Endothelial cell of umbilical vein (primary cell): ENCODE measurements around the gene VIL1. TPM values are rescaled to one million over a fixed set of nuclear protein-coding genes. Genes with fewer than 3 reads are reported as not detected.

Source experiments
- BruUV-seq: library from RNA; stranded (reverse); fragments of 400-500 nt; replicated peaks from 2 replicates; lab custom pipeline; 2021; lab: Mats Ljungman, UMichigan
- CTCF ChIA-PET: fragments of 300-600, 350-600 bp; sonication (Branson Sonifier 250); formaldehyde crosslinking; loops from one replicate; lab custom pipeline; 2021; ENCODE audit warnings: antibody characterized with exemption, inconsistent platforms; lab: Charles Lee
- POLR2A ChIA-PET: fragments of 300-600, 350-600 bp; sonication (Branson Sonifier 250); formaldehyde crosslinking; loops from one replicate; lab custom pipeline; 2021; ENCODE audit warnings: antibody characterized with exemption, inconsistent platforms; lab: Charles Lee
- DNase-seq: peaks from one replicate; pipeline ENCODE4 v3.0.0-alpha.2; 2011; ENCODE audit warnings: low read depth, low spot score
- FAIRE-seq: peaks from 2 replicates; lab custom pipeline; 2011; peaks lifted over from hg19 to GRCh38; lab: Jason Lieb, UNC
- H2AFZ ChIP-seq: 2 replicates; pipeline ENCODE4 v1.6.0; 2012; ENCODE audit warnings: low read depth, low read length, control low read depth, inconsistent platforms
- H3K27ac ChIP-seq: 2 replicates; pipeline ENCODE4 v1.5.1; 2011; ENCODE audit warnings: low read depth, mild to moderate bottlenecking, control low read depth, low read length, moderate library complexity; ENCODE audit not compliant: insufficient read depth
- H3K27me3 ChIP-seq, 2 experiments: 2 replicates each; pipeline versions ENCODE4 v1.6.0 to v1.6.1; 2011; ENCODE audit warnings: low read length in 2 of 2, mixed read lengths in 1 of 2; ENCODE audit not compliant: control insufficient read depth in 2 of 2, insufficient read depth in 2 of 2
- H3K36me3 ChIP-seq, 2 experiments: 2 replicates in 1 of 2; 3 replicates in 1 of 2; pipeline ENCODE4 v1.5.1; 2011; ENCODE audit warnings: low read length in 2 of 2, mild to moderate bottlenecking in 1 of 2, moderate library complexity in 1 of 2; ENCODE audit not compliant: control insufficient read depth in 2 of 2, insufficient read depth in 2 of 2; ENCODE audit errors: extremely low read depth in 1 of 2
- H3K4me1 ChIP-seq: 3 replicates; pipeline ENCODE4 v1.5.1; 2011; ENCODE audit warnings: mild to moderate bottlenecking, low read length; ENCODE audit not compliant: control insufficient read depth, insufficient read depth; ENCODE audit errors: extremely low read depth
- H3K4me2 ChIP-seq: 2 replicates; pipeline ENCODE4 v1.6.1; 2011; ENCODE audit warnings: low read length, control low read depth, mixed read lengths; ENCODE audit not compliant: insufficient read depth
- H3K4me3 ChIP-seq, 3 experiments: fragments of 200-600 bp in 1 of 3; sonication (generic), shearing (Covaris generic) in 1 of 3; replicated peaks in 1 of 3; 2 replicates each; pipeline ENCODE4 v1.5.1; 2011 to 2016; ENCODE audit warnings: control low read depth in 3 of 3, low read length in 3 of 3, mild to moderate bottlenecking in 2 of 3, inconsistent platforms in 1 of 3, low read depth in 1 of 3, moderate library complexity in 1 of 3; ENCODE audit not compliant: insufficient read depth in 1 of 3
- H3K79me2 ChIP-seq: 2 replicates; pipeline ENCODE4 v1.6.0; 2012; ENCODE audit warnings: low read length, inconsistent platforms; ENCODE audit not compliant: control insufficient read depth, insufficient read depth
- H3K9ac ChIP-seq: replicated peaks from 2 replicates; pipeline ENCODE3; 2011; ENCODE audit warnings: low read length, control low read depth; ENCODE audit not compliant: insufficient read depth; ENCODE audit errors: extremely low read depth
- H3K9me1 ChIP-seq: replicated peaks from 3 replicates; pipeline ENCODE4 v1.6.0; 2011; ENCODE audit warnings: mild to moderate bottlenecking, low read length; ENCODE audit not compliant: control insufficient read depth, insufficient read depth; ENCODE audit errors: extremely low read depth
- H3K9me3 ChIP-seq: replicated peaks from 2 replicates; pipeline ENCODE4 v1.5.1; 2012; ENCODE audit warnings: low read length, inconsistent platforms; ENCODE audit not compliant: control insufficient read depth, insufficient read depth
- H4K20me1 ChIP-seq: replicated peaks from 2 replicates; pipeline ENCODE3; 2011; ENCODE audit warnings: mild to moderate bottlenecking, low read length; ENCODE audit not compliant: control insufficient read depth, insufficient read depth; ENCODE audit errors: extremely low read depth
- EZH2 ChIP-seq: IDR thresholded peaks from 2 replicates; pipeline ENCODE4 v1.6.1; 2012; ENCODE audit warnings: borderline replicate concordance, low read depth, mild to moderate bottlenecking, moderate library complexity, low read length, inconsistent platforms; ENCODE audit not compliant: severe bottlenecking
- FOS ChIP-seq: IDR thresholded peaks from 2 replicates; pipeline ENCODE4 v1.6.1; 2011; ENCODE audit warnings: mild to moderate bottlenecking, low read length, moderate library complexity, borderline replicate concordance; ENCODE audit not compliant: insufficient read depth
- GATA2 ChIP-seq: IDR thresholded peaks from 2 replicates; pipeline ENCODE4 v1.7.0; 2011; ENCODE audit warnings: low read depth, mild to moderate bottlenecking, moderate library complexity, mixed read lengths, low read length; ENCODE audit not compliant: insufficient read length, insufficient read depth
- JUN ChIP-seq: IDR thresholded peaks from 2 replicates; pipeline ENCODE4 v1.6.1; 2011; ENCODE audit warnings: borderline replicate concordance, low read depth; ENCODE audit not compliant: insufficient read length, insufficient read depth
- MYC ChIP-seq: IDR thresholded peaks from one replicate; pipeline ENCODE4 v1.6.1; 2011; ENCODE audit warnings: mild to moderate bottlenecking, low read depth, low read length
- POLR2A ChIP-seq: IDR thresholded peaks from 2 replicates; pipeline ENCODE4 v1.6.1; 2012; ENCODE audit warnings: low read depth, mild to moderate bottlenecking, control low read depth, low read length
- POLR2AphosphoS5 ChIP-seq: IDR thresholded peaks from 2 replicates; pipeline ENCODE4 v1.6.1; 2012; ENCODE audit warnings: low read depth, mild to moderate bottlenecking, control low read depth, low read length, moderate library complexity; ENCODE audit not compliant: insufficient read depth
- dilution Hi-C: fragments of 300-500 bp; cut with MboI; formaldehyde crosslinking; loops from one replicate; pipeline ENCODE4 v1.15.0; 2019; ENCODE audit warnings: low sequenced_read_pairs; ENCODE audit not compliant: extremely low pct_ligation_motif_present
- intact Hi-C: fragments of 100-400 bp; cut with micrococcal nuclease; formaldehyde crosslinking; loops from one replicate; pipeline ENCODE4 v1.10.0; 2022
- polyA plus RNA-seq, 4 experiments: library from polyadenylated mRNA; depleted of rRNA in 3 of 4; stranded (reverse) in 3 of 4; unstranded in 1 of 4; fragments of >200 nt; gene quantifications; 2 replicates each; pipeline versions ENCODE4 v1.2.1 to v1.2.3, GENCODE V29; 2011 to 2012; ENCODE audit warnings: missing spikeins in 1 of 4
- total RNA-seq: library from RNA; stranded (reverse); gene quantifications from 2 replicates; pipeline ENCODE4 v1.2.3, GENCODE V29; 2021
- TF ChIP-seq, protein P1 (sequence below), 2 donors: IDR thresholded peaks; 1 replicate in 1 of 2; 2 replicates in 1 of 2; pipeline ENCODE4 v1.5.1; 2011; ENCODE audit warnings: low read length in 2 of 2, mild to moderate bottlenecking in 2 of 2, moderate library complexity in 2 of 2, control low read depth in 1 of 2, inconsistent platforms in 1 of 2, low read depth in 1 of 2; ENCODE audit not compliant: insufficient read depth in 1 of 2; ENCODE audit errors: extremely low read depth in 1 of 2
- TF ChIP-seq, protein P2 (sequence below): IDR thresholded peaks from 2 replicates; pipeline ENCODE4 v1.6.1; 2011; ENCODE audit not compliant: insufficient read depth, insufficient read length

VIL1 gene
- total and polyA plus RNA-seq, 2 donors (not counting 3 experiments of a cell fraction or from before 2014, with no cell fraction given), result not detected

DNA sequence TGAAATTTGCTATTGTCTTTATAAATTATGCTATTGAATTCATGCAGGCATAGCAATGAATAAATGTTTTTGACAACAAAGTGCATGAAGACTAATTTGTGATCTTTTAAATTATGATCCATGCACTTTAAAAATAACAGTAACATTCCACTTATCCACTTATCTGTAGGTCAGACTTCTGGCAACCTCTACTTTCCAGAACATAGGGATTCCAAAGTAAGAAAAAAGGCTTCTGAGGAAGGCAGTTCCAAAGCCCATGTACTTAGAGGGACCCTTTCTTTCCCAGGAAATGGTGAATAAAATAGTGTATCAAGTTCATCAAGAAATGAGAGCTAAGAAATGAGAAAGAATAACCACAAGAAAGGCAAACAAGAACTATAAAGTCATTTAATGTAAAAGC, 58.3 kb downstream of the VIL1 start:
- TF ChIP-seq POLR2AphosphoS5 (no peak), EZH2 (no peak), POLR2A (no peak), JUN (no peak), MYC (no peak), FOS (no peak), GATA2 (no peak)
- TF ChIP-seq, protein P1, sequence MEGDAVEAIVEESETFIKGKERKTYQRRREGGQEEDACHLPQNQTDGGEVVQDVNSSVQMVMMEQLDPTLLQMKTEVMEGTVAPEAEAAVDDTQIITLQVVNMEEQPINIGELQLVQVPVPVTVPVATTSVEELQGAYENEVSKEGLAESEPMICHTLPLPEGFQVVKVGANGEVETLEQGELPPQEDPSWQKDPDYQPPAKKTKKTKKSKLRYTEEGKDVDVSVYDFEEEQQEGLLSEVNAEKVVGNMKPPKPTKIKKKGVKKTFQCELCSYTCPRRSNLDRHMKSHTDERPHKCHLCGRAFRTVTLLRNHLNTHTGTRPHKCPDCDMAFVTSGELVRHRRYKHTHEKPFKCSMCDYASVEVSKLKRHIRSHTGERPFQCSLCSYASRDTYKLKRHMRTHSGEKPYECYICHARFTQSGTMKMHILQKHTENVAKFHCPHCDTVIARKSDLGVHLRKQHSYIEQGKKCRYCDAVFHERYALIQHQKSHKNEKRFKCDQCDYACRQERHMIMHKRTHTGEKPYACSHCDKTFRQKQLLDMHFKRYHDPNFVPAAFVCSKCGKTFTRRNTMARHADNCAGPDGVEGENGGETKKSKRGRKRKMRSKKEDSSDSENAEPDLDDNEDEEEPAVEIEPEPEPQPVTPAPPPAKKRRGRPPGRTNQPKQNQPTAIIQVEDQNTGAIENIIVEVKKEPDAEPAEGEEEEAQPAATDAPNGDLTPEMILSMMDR (IDR thresholded peaks at IDR 0.05; ENCODE audit: extremely low read depth in 1 of 2, insufficient read depth in 1 of 2, low read depth in 1 of 2, low read length in 2 of 2), result no peak
- TF ChIP-seq, protein P2, sequence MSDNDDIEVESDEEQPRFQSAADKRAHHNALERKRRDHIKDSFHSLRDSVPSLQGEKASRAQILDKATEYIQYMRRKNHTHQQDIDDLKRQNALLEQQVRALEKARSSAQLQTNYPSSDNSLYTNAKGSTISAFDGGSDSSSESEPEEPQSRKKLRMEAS, result no peak
- Histone ChIP-seq H3K9me3 (no peaks in the 10 kb centered on the region), H3K27me3 (no peaks in the 10 kb centered on the region), H3K4me2 (no peak overlapping the region), H2AFZ (no peak overlapping the region), H3K36me3 (peaks cover 2 to 9% of the 10 kb centered on the region in 2 experiments), H3K9me1 (no peaks in the 10 kb centered on the region), H4K20me1 (no peaks in the 10 kb centered on the region), H3K27ac (no peak overlapping the region), H3K79me2 (no peaks in the 10 kb centered on the region), H3K9ac (no peak overlapping the region), H3K4me1 (no peaks in the 10 kb centered on the region), H3K4me3 (no peak overlapping the region)
- FAIRE-seq, result no peak
- no TSS peak for BruUV-seq
- ChIA-PET POLR2A (no interaction called here), CTCF (no interaction called here)
- dilution Hi-C loops, result no loop called here
- intact Hi-C loops, result no loop called here
- no peak for DNase-seq
